Transverse colon (tissue), 4 donors: ENCODE measurements around the gene NDRG2. TPM values are rescaled to one million over a fixed set of nuclear protein-coding genes. Genes with fewer than 3 reads are reported as not detected.
A peak's percentile ranks its signal among the peaks of the same experiment; 100 is the strongest.

Experiments used
- DNase-seq: peaks from one replicate; pipeline ENCODE4 v3.0.0-alpha.2; 2019
- H3K27ac ChIP-seq, 4 donors: fragments of 200-600 bp; sonication (generic); 2 replicates each; pipeline ENCODE4 v1.5.1; 2016 to 2018; ENCODE audit warnings: inconsistent platforms in 4 of 4
- H3K27me3 ChIP-seq: fragments of 200-600 bp; sonication (generic); 2 replicates; pipeline ENCODE4 v1.5.1; 2017; ENCODE audit warnings: inconsistent platforms
- H3K36me3 ChIP-seq, 4 donors: fragments of 200-600 bp; sonication (generic); 2 replicates each; pipeline ENCODE4 v1.5.1; 2017 to 2019; ENCODE audit warnings: inconsistent platforms in 4 of 4
- H3K4me1 ChIP-seq, 4 donors: fragments of 200-600 bp; sonication (generic); 2 replicates each; pipeline ENCODE4 v1.5.1; 2017 to 2020; ENCODE audit warnings: inconsistent platforms in 4 of 4
- H3K4me3 ChIP-seq, 4 donors: fragments of 200-600 bp; sonication (generic); 1 replicate in 1 of 4; 2 replicates in 3 of 4; pipeline versions ENCODE4 v1.5.1 to v1.6.1; 2017 to 2019; ENCODE audit warnings: inconsistent platforms in 4 of 4
- H3K9me3 ChIP-seq, 2 donors: fragments of 200-600 bp; sonication (generic); 2 replicates each; pipeline ENCODE4 v1.5.1; 2017 to 2019; ENCODE audit warnings: inconsistent platforms in 2 of 2
- EP300 ChIP-seq: sonication (generic); formaldehyde crosslinking; IDR thresholded peaks from one replicate; pipeline ENCODE4 v1.6.1; 2017; ENCODE audit warnings: antibody characterized with exemption, low read depth
- POLR2A ChIP-seq: fragments of 450-650 bp; IDR thresholded peaks from one replicate; pipeline ENCODE4 v1.6.1; 2016; ENCODE audit warnings: antibody characterized with exemption, mild to moderate bottlenecking, moderate library complexity
- POLR2AphosphoS5 ChIP-seq, 3 donors: sonication (generic); formaldehyde crosslinking; IDR thresholded peaks; one replicate each; pipeline ENCODE4 v1.6.1; 2016; ENCODE audit warnings: antibody characterized with exemption in 3 of 3
- WGBS, 2 donors: methylation state at CpG; one replicate each; pipeline ENCODE4 v1.1.5; 2018; ENCODE audit warnings: low coverage in 1 of 2; 5-methylcytosine and 5-hydroxymethylcytosine counted together
- in situ Hi-C, 4 donors: fragments of 200-750 bp; cut with MboI; loops; one replicate each; pipeline versions ENCODE4 v1.15.0 to v1.15.1; 2017; ENCODE audit warnings: low sequenced_read_pairs in 3 of 4, low pct_ligation_motif_present in 1 of 4, low pct_unique_long_range_greater_than_20kb in 1 of 4
- intact Hi-C: fragments of 100-400 bp; cut with DNase I; formaldehyde crosslinking; loops from one replicate; pipeline ENCODE4 v1.15.1; 2023; ENCODE audit warnings: low total_unique reads
- total RNA-seq, 4 donors: library from RNA; depleted of rRNA; stranded (reverse); fragments of >200 nt; gene quantifications; one replicate each; pipeline ENCODE4 v1.1.0, GENCODE V29; 2016
- TF ChIP-seq, protein P1 (sequence below), 5 experiments: fragments of 200-600 bp in 3 of 5; fragments of 450-650 bp in 2 of 5; sonication (generic) in 3 of 5; IDR thresholded peaks; 1 replicate in 2 of 5; 2 replicates in 3 of 5; pipeline ENCODE4 v1.5.1; 2016 to 2017; ENCODE audit warnings: antibody characterized with exemption in 5 of 5, inconsistent platforms in 3 of 5, mild to moderate bottlenecking in 2 of 5, moderate library complexity in 1 of 5

Gene NDRG2
- total RNA-seq, 4 donors from 2014 or later = 144 to 275 (median 192) TPM

DNA sequence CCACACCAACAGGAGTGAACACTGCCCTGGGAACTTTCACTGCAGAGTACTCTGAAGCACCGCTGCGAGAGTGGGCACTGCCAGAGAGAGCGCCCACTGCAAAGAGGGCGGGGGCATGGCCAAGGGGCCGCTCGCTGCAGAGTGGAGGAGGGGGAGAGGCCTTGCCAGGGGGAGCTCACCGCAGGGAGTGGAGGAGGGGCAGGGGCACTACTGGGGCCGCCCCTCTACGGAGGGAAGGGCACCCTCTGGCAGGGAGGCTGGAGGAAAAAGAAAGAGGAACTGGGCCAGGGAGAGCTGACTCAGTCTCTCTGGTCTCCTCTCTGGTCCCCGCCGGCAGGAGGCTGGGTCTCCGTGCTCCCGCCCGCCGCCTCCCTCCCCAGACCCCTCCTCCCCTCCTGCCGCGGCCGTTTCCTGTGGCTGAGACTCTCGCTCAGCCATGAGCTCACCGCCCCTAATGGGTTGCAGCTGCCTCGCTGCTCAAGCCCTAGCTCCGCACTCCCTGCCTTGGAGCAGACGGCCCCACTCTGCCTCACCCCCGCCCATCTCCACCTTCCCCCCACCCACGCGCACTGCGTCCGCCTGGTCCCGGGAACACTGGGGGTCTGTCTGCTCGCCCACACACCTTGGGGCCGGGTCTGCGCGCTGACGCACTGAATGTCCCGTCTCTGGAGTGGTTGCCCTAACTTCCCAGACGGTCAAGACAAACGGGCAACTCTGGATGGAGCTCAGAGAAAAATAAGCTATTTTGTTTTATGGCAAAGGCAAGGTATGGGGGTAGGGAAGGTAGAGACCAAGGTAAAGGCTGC lies 46.6 kb upstream of the NDRG2 start:
- in situ Hi-C loops = no loop called here
- peak; percentile 85 for DNase-seq
- Histone ChIP-seq H3K27ac (peak overlapping the region; percentile 92 to 96 (median 92)), H3K4me3 (peak overlapping the region; percentile 50 to 90 (median 70)), H3K4me1 (peaks cover 20 to 44% (median 28%) of the 10 kb centered on the region in 4 donors), H3K36me3 (peaks cover 0 to 4% (median 2%) of the 10 kb centered on the region in 4 donors), H3K9me3 (no peaks in the 10 kb centered on the region), H3K27me3 (no peaks in the 10 kb centered on the region)
- WGBS, 2 donors = 1% methylated on average over 32 of the region's 37 CpGs; no CpG with 5 or more reads in 1 of the 2 donors
- intact Hi-C loops = no loop called here
- TF ChIP-seq POLR2AphosphoS5 (IDR thresholded peaks at IDR 0.05) = peak; percentile 47 to 64 (median 58)
- TF ChIP-seq POLR2A = peak; percentile 39
- no peak for TF ChIP-seq EP300
- TF ChIP-seq, protein P1, sequence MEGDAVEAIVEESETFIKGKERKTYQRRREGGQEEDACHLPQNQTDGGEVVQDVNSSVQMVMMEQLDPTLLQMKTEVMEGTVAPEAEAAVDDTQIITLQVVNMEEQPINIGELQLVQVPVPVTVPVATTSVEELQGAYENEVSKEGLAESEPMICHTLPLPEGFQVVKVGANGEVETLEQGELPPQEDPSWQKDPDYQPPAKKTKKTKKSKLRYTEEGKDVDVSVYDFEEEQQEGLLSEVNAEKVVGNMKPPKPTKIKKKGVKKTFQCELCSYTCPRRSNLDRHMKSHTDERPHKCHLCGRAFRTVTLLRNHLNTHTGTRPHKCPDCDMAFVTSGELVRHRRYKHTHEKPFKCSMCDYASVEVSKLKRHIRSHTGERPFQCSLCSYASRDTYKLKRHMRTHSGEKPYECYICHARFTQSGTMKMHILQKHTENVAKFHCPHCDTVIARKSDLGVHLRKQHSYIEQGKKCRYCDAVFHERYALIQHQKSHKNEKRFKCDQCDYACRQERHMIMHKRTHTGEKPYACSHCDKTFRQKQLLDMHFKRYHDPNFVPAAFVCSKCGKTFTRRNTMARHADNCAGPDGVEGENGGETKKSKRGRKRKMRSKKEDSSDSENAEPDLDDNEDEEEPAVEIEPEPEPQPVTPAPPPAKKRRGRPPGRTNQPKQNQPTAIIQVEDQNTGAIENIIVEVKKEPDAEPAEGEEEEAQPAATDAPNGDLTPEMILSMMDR (IDR thresholded peaks at IDR 0.05) = peak in 1 of 5 experiments; percentile 3

DNA sequence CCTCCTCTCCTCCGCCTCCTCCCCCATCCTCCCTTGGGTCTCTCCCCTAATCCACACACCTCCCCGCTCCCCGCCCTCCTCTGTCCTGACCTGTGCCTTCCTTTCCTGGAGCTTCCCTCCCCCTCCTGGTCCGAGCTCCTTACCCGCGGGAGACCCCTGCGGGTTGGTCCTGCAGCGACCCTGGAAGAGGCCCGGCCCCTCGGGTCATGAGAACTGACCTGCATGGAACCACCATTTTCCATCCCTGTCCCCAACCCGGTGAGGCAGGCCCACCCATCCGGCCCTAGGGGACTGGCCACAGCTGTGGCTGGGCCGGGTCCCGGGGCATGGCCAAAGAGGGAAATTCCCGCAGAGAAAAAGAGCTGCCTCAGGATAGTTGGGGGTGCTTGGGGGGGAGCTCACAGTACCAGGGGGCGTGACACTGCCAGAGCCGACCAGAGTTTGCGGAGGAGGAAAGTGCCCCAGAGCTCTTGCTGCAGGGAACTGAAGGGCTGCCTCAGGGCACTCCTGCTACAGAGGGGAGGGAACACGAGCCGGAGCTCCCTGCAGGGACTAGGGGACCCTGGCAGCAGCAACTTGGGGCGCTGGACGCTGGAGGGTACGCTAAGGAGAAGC lies 45.9 kb upstream of the NDRG2 start:
- peak overlapping the region; percentile 92 to 96 (median 92) for H3K27ac ChIP-seq
- no peaks in the 10 kb centered on the region for H3K36me3 ChIP-seq
- DNase-seq = peak; percentile 74
- peak overlapping the region; percentile 50 to 90 (median 70) for H3K4me3 ChIP-seq
- TF ChIP-seq, protein P1 (IDR thresholded peaks at IDR 0.05) = peak in 1 of 5 experiments; percentile 31
- TF ChIP-seq POLR2A = no peak
- peaks cover 20 to 44% (median 28%) of the 10 kb centered on the region in 4 donors for H3K4me1 ChIP-seq
- WGBS, 2 donors = 0 to 1% methylated on average over 3 to 22 of the region's 23 CpGs
- in situ Hi-C loops = no loop called here
- intact Hi-C loops = no loop called here
- H3K9me3 ChIP-seq = no peaks in the 10 kb centered on the region
- no peaks in the 10 kb centered on the region for H3K27me3 ChIP-seq

DNA sequence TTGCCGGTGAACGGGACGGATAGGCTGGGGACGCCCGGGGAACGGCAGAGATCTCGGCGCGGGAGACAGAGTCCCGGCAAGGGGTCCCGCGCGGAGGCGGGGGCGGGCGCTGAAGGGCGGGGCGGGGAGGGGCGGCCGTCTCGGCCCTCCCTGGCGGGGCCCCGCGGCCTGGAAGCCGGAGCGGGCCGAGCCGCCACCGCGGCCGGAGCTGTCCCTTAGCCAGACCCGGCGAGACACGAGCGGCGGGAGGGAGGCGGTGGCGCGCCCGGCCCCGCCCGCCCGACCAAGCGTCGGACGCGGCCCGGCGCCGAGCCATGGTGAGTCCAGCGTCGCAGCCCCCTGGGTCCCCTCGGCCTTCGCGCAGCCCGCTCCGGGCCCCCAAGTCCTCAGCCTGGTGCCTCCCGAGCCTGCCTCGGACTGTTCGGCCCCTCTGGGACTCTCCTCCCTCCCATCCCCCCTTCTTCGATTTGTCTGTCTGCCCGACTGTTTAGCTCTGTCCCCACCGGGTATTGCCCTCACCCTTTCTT lies 45.3 kb upstream of the NDRG2 start, which contains the start of gene ARHGEF40:
Gene ARHGEF40 (plus strand): TSS at position 222 of the 527 bp plus-strand sequence. CDS start 93 bp downstream, at position 315.
- Histone ChIP-seq H3K27me3 (no peaks in the 10 kb centered on the region), H3K4me3 (peak within 1 kb of the TSS; percentile 50 to 90 (median 70)), H3K27ac (peak within 1 kb of the TSS; percentile 92 to 96 (median 92)), H3K36me3 (no peaks in the 10 kb centered on the region), H3K4me1 (peaks cover 20 to 44% (median 28%) of the 10 kb centered on the region in 4 donors), H3K9me3 (no peaks in the 10 kb centered on the region)
- WGBS, 2 donors = 0 to 1% methylated on average over 1 to 26 of the region's 63 CpGs
- in situ Hi-C loops (no loop called here), intact Hi-C loops (no loop called here)
- peak; percentile 47 for TF ChIP-seq POLR2A
- TF ChIP-seq POLR2AphosphoS5 (IDR thresholded peaks at IDR 0.05) = peak in 2 of 3 donors; percentile 10 to 17
- TF ChIP-seq, protein P1 (IDR thresholded peaks at IDR 0.05) = no peak
- TF ChIP-seq EP300 = no peak
- peak; percentile 69 for DNase-seq
